Measurements from ENCODE around the gene PATJ.
"Not testable (repeated sequence)": the region's sequence is repeated elsewhere in the genome, so short reads cannot be mapped to it uniquely, and the experiment has no call there.

The PATJ gene

GRCh38 chr1:61951731-61952580 lies 209.7 kb downstream of the PATJ start:
- no peak for DNase-seq (ENCODE audit: low read depth)

DNA sequence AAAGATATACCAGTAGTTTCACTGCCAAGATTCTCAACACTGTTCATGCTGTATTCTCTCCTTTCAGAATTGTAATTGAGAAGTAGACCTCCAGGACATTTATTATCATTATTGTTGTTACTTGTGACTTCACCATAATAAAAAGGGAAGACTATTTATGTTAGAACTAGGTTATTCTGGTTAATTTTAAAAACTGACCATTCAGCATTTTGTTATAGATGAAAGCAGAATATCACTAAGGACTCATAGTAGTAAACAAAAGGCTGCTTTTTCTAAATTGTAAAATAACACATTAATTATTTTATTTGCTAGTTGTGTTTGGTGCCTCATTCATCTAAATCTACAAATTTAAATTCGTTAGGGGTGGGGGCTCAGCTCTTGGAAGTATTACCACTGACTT lies 210.4 kb downstream of the PATJ start:
- DNase-seq (ENCODE audit: low read depth): no peak

DNA sequence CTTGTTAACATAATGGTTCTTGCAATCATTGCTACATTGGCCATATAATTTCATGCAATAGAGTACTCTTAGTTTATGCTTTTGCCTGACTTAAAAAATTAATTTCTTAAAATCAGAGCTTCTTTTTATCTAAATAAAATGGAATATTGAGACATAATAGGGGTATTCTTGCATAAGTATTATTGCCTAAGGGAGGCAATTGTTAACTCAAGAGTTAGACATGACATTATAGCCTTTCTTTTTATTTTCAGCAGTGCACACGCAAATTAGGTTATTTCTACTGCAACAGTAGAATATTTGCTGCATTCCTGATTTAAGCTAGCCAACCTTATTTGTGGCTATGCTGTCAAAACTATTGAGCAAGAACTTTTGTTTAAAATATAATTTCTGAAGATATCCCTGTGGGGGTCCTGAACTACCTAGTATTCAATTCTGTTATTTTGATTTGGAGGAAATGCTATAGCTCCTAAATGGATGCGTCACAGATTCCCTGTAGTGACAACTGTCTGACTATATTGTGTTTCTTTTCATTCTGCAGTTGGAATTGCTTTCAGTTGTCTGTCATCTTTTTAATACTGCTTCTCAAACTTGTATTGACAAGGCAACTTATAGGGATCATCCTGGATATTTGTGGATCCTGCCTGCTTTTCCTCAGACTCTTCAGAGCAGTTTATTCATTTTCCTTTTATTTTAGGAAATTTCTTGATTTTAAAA lies 211.0 kb downstream of the PATJ start:
- no peak for DNase-seq (ENCODE audit: low read depth)

GRCh38 chr1:61953790-61954150 lies 211.5 kb downstream of the PATJ start:
- no peak for DNase-seq (ENCODE audit: low read depth)

DNA sequence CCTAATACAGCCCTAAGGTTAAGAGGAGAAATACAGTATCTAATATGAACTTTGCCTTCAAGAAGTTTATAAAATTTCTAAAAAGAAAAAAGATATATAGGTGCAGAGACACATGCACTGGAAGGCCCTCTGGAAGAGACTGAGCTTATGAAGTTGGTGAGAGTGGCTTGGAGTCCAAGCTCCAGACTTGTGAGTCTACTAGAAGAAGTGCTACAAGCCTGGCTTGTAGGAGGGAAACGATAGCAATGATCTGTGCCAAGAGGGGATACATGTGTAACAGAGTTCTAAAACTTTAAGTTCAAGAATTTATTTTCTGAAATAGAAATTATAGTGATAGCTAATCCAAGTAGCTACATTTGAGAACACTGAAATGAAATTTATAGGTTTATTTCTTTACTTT lies 213.0 kb downstream of the PATJ start:
- no peak for DNase-seq (ENCODE audit: low read depth)

DNA sequence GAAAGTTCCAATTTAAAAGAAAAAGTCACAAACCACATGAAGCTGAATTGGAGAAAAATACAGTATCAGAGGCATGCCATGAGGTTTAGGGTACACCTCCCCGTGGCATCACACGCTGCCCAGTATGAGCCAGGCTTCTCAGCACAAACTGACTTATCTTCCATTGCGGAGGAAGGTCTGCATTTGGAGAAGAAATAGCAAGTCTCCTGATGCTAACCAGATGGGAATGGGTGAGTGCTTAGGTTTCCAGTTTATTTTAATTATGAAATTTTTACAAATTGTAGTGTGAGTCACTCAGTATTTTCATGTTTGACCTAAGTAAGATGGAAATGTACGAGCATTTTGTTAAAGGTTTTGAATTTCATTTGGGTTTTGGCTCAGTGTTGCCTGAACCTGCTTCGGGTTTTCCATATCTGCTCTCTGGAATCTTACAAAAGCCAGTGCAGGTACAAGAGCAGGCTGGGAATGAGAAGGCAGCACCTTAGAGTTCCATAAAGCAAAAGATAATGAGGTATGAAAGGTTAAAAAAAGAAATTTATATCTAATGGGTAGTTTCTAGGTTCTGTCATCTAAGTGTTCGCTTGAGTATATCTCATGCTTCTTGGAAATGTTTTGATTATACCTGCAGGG lies 213.9 kb downstream of the PATJ start:
- DNase-seq (ENCODE audit: low read depth): no peak

- DNase-seq (ENCODE audit: low read depth): no peak
Measured at GRCh38 chr1:61956784-61957183, 214.5 kb downstream of the PATJ start.

DNA sequence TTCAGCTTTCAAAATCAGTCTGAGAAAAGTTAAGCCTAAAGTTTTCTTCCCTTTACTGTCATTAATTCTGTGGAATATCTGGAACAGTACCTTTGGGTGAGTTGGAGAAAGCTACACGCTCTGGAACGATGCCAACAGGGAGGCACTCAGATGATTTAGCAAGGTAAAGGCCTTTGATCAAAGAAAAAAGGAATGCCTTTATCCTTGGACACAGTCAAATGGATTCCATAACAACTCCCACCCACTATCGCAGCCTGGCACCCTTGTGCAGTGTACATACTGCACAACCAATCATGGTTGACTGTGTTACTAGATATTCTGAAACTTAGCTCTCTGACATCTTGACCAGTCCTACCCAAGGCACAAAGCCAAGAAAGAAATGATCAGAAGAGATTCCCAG lies 218.7 kb downstream of the PATJ start:
- DNase-seq (ENCODE audit: low read depth): no peak

DNA sequence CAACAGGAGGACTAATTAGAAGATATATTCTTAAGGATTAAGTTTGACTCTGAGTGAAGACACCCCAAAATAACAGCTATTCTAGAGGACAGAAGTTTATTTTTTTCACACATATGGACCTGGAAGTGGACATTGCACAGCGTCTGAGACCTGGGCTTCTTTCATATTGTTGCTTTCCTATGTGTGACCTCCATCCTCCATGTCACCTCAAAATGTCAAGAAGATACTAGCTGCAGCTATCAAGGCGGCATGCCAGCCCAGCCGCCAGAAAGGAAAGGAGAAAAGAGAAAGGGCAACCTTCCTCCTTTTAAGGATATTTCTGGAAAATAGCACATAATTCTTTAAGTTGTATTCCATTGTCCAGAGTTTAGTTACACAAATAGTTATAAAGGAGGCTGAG lies 220.4 kb downstream of the PATJ start:
- no peak for DNase-seq (ENCODE audit: low read depth)

- DNase-seq (ENCODE audit: low read depth): not testable (repeated sequence)
Measured at GRCh38 chr1:61966450-61967225, 224.4 kb downstream of the PATJ start.

- DNase-seq (ENCODE audit: low read depth): no peak
Measured at GRCh38 chr1:61967750-61968149, 225.5 kb downstream of the PATJ start.

GRCh38 chr1:61968869-61969268 lies 226.6 kb downstream of the PATJ start:
- no peak for DNase-seq (ENCODE audit: low read depth)

DNA sequence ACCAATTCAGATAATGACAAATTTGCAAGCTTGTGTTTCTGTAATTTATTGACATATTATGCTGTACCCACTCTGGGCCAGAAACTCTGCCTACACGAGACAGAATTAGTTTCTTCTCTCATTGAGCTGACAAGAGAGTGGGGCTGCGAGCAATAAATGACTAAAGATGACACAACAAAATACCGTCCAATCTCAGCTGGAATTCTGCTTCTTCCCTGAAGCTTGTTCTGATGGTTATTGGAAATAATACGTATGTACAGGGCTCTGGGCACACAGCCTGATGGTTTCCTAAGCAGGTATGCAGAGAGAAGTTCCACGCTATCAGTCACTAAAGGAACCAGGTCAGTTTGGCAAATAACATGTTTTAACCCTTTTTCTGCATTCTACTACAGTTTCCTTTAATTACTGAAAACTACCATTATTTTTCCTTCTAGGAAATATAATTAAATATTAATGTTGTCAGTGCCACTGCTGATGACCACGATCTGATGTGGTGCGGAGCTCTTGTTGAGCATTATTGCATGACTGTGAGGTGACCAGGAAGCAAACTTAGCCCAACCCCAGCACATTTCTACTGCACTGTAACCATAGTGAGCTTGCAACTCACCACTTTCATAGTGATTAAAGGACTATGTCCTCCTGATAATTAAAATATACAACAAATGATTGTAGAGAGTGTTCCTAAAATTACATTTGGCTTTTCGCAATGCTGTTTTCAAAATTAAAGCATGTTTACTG lies 231.0 kb downstream of the PATJ start:
- no peak for DNase-seq (ENCODE audit: low read depth)

- DNase-seq (ENCODE audit: low read depth): no peak
Measured at GRCh38 chr1:61975638-61976037, 233.4 kb downstream of the PATJ start.

- no peak for DNase-seq (ENCODE audit: low read depth)
Measured at GRCh38 chr1:61976566-61976965, 234.3 kb downstream of the PATJ start.

- no peak for DNase-seq (ENCODE audit: low read depth)
Measured at GRCh38 chr1:61978796-61979195, 236.5 kb downstream of the PATJ start.

- no peak for DNase-seq (ENCODE audit: low read depth)
Measured at GRCh38 chr1:61979729-61980128, 237.4 kb downstream of the PATJ start.

DNA sequence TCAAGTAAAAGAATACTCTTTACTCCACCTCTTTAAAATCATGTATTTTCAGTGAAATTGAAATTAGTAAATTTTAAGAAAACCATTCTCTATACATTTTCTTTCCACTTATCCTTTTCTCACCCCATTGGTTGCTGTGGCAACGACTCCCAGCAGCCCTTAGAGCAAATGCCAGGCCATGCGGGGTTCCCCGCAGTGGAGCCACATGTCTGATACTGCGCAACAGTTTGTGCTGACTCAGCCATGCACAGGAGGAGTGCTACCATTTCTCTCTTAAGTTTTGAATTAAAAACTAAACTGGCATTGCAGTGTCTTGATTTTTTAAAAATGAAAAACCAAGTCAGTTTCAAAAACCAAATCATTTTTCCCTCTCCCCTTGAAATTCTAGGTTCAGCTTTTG lies 238.3 kb downstream of the PATJ start:
- DNase-seq (ENCODE audit: low read depth): no peak

DNA sequence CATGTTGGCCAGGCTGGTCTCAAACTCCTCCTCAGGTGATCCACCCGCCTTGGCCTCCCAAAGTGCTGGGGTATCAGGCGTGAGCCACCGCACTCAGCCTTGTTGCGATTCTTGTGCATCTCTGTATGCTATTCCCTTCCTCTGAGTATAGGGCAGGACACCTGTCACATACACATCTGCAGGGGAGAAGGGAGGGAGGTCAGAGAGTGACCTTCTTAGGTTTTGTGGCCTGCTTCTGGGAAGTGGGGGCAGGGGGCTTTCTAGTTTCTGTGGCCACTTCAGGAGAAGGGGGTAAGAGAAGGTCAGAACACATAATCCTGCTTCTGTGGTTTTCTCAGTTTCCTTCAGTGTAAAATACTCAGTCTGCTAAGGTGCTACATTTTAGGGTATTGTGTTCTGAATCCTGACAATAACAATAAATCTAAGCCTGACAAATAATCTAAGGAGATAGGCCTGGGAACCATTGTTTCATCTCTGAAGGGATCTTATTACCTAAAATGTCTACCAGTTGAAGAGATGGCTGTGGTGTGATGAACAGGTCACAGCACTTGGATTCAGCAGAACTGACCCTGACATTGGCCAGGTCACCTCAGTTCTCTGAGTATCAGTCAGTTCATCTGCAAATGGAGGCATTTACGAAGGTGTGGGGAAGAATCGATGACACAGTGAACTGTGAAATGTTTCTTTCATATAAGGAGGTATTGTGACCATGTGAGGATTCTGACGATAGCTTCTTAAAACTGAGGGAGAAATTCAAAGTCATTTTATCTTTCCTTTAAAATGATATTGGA lies 239.8 kb downstream of the PATJ start:
- DNase-seq (ENCODE audit: low read depth): no peak

DNA sequence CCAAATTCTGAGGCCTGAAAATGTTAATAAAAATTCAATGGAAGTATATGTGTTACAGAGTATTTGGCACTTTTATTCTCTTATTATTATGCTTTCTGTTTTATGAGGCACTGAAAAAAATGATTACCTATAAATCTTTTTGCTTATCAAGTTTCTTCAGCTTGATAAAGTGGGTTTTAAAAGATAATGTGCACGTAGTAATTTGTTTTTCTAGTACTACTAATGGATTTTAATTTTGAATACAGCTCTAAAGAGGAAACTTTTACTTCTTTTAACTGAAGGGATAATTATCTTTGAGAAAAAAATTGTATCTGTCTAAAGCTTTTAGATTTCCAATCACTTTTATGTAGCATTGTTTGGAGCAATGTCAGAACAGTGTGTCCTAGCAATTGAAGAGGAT lies 241.0 kb downstream of the PATJ start:
- no peak for DNase-seq (ENCODE audit: low read depth)

DNA sequence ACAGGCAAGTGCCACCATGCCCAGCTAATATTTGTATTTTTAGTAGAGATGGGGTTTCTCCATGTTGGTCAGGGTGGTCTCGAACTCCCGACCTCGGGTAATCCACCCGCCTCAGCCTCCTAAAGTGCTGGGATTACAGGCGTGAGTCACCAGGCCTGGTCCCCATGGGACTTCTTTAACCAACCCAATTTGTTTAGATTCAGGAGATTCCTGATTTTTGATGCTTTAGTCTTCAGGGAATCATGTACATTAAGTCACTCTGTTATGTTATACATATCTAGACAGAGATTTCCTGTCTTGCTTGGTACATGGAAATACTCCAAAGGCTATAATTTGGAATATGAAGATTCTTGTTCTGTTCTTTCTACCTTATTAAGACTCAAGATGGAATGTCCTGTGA lies 250.0 kb downstream of the PATJ start:
- no peak for DNase-seq (ENCODE audit: low read depth)

Data from stimulated activated CD8-positive, alpha-beta memory T cell treated with anti-CD3 and anti-CD28 coated beads, Interleukin-12 subunit alpha, Interleukin-12 subunit beta, amount 100 ng/mL, for 1 hour (primary cell).